B cell (primary cell): ENCODE results near the gene QKI. TPM values are rescaled to one million over a fixed set of nuclear protein-coding genes. Genes with fewer than 3 reads are reported as not detected.

Experiments used
- ATAC-seq: fragments of 200-7000 bp; cut with Tn5 transposase; one replicate; pipeline ENCODE4 v1.10.0; 2021; ENCODE audit warnings: low read depth, mild to moderate bottlenecking, moderate number of reproducible peaks, moderate library complexity
- CTCF ChIA-PET: fragments of 350-600 bp; sonication (Branson Sonifier 250); formaldehyde crosslinking; loops from one replicate; lab custom pipeline; 2021; ENCODE audit warnings: antibody characterized with exemption, inconsistent platforms; lab: Charles Lee
- POLR2A ChIA-PET: fragments of 350-600 bp; sonication (Branson Sonifier 250); formaldehyde crosslinking; loops from one replicate; lab custom pipeline; 2021; ENCODE audit warnings: antibody characterized with exemption; lab: Charles Lee
- DNase-seq: peaks from one replicate; pipeline ENCODE4 v3.0.0; 2013
- H2AFZ ChIP-seq: 2 replicates; pipeline ENCODE4 v1.6.1; 2012; ENCODE audit warnings: mild to moderate bottlenecking, low read depth, low read length; ENCODE audit not compliant: insufficient read depth, poor library complexity, severe bottlenecking
- H3K27ac ChIP-seq, 2 donors: 1 replicate in 1 of 2; 2 replicates in 1 of 2; pipeline ENCODE4 v1.5.1; 2012 to 2013; ENCODE audit warnings: low read length in 2 of 2, mild to moderate bottlenecking in 2 of 2, moderate library complexity in 1 of 2
- H3K27me3 ChIP-seq, 4 experiments: fragments of 200-600 bp in 1 of 4; sonication (generic) in 1 of 4; replicated peaks in 1 of 4; 1 replicate in 2 of 4; 2 replicates in 2 of 4; pipeline versions ENCODE4 v1.6.1 to v1.7.0; 2013 to 2016; ENCODE audit warnings: low read length in 3 of 4, mild to moderate bottlenecking in 2 of 4, mixed read lengths in 1 of 4, moderate library complexity in 1 of 4; ENCODE audit not compliant: insufficient read depth in 4 of 4, control insufficient read depth in 3 of 4; ENCODE audit errors: control extremely low read depth in 1 of 4
- H3K36me3 ChIP-seq, 2 experiments: replicated peaks in 1 of 2; 1 replicate in 1 of 2; 2 replicates in 1 of 2; pipeline versions ENCODE4 v1.6.1 to v1.7.1; 2013; ENCODE audit warnings: low read length in 1 of 2; ENCODE audit not compliant: insufficient read depth in 2 of 2, control insufficient read depth in 1 of 2; ENCODE audit errors: control extremely low read depth in 1 of 2, extremely low read depth in 1 of 2
- H3K4me1 ChIP-seq, 2 donors: fragments of 200-600 bp in 1 of 2; sonication (generic) in 1 of 2; 1 replicate in 1 of 2; 2 replicates in 1 of 2; pipeline versions ENCODE4 v1.5.1 to v1.6.1; 2013 to 2017; ENCODE audit warnings: low read length in 2 of 2; ENCODE audit not compliant: control insufficient read depth in 2 of 2, insufficient read depth in 2 of 2
- H3K4me2 ChIP-seq: replicated peaks from 2 replicates; pipeline ENCODE3; 2012; ENCODE audit warnings: mild to moderate bottlenecking, low read depth, low read length; ENCODE audit not compliant: poor library complexity, severe bottlenecking
- H3K4me3 ChIP-seq, 5 experiments: fragments of 200-600 bp in 1 of 5; sonication (generic) in 1 of 5; 1 replicate in 3 of 5; 2 replicates in 2 of 5; pipeline versions ENCODE4 v1.5.1 to v1.7.0; 2011 to 2016; ENCODE audit warnings: low read length in 4 of 5, mild to moderate bottlenecking in 4 of 5, low read depth in 2 of 5, control low read depth in 1 of 5, moderate library complexity in 1 of 5; ENCODE audit not compliant: insufficient read depth in 1 of 5; ENCODE audit errors: control extremely low read depth in 1 of 5, extremely low read depth in 1 of 5
- H3K79me2 ChIP-seq: fragments of 200-600 bp; sonication (generic); one replicate; pipeline ENCODE4 v1.6.0; 2016; ENCODE audit warnings: low read length; ENCODE audit not compliant: control insufficient read depth, insufficient read depth
- H3K9ac ChIP-seq: fragments of 200-600 bp; sonication (generic); 2 replicates; pipeline ENCODE4 v1.6.1; 2017; ENCODE audit warnings: mild to moderate bottlenecking, low read length, moderate library complexity
- H3K9me3 ChIP-seq, 3 donors: one replicate each; pipeline versions ENCODE4 v1.6.1 to v1.7.1; 2013; ENCODE audit warnings: low read length in 2 of 3; ENCODE audit not compliant: control insufficient read depth in 2 of 3, insufficient read depth in 1 of 3; ENCODE audit errors: control extremely low read depth in 1 of 3
- H4K20me1 ChIP-seq: 2 replicates; pipeline ENCODE4 v1.6.0; 2012; ENCODE audit warnings: mild to moderate bottlenecking, low read length; ENCODE audit not compliant: insufficient read depth, control insufficient read depth, poor library complexity, severe bottlenecking
- H3K27ac Mint-ChIP-seq: one replicate; pipeline ENCODE4 v1.8.0; 2021; ENCODE audit warnings: mixed read lengths
- H3K27me3 Mint-ChIP-seq: one replicate; pipeline ENCODE4 v1.8.0; 2021; ENCODE audit warnings: mixed read lengths
- H3K4me1 Mint-ChIP-seq: one replicate; pipeline ENCODE4 v1.8.0; 2021; ENCODE audit warnings: mixed read lengths
- H3K4me3 Mint-ChIP-seq: one replicate; pipeline ENCODE4 v1.8.0; 2021; ENCODE audit warnings: mixed read lengths
- H3K9me3 Mint-ChIP-seq: one replicate; pipeline ENCODE4 v1.8.0; 2022; ENCODE audit warnings: mixed read lengths; ENCODE audit not compliant: insufficient read depth
- EZH2 ChIP-seq: IDR thresholded peaks from 2 replicates; pipeline ENCODE4 v1.6.1; 2012; ENCODE audit warnings: borderline replicate concordance, low read depth, mild to moderate bottlenecking, moderate library complexity, low read length; ENCODE audit not compliant: insufficient read depth, poor library complexity, severe bottlenecking
- WGBS: methylation state at CpG from one replicate; pipeline ENCODE4 v1.1.5; 2013; ENCODE audit warnings: missing lambda C conversion rate; ENCODE audit not compliant: insufficient coverage; 5-methylcytosine and 5-hydroxymethylcytosine counted together
- intact Hi-C: fragments of 100-400 bp; cut with micrococcal nuclease; formaldehyde crosslinking; loops from one replicate; pipeline ENCODE4 v1.10.0; 2022
- polyA plus RNA-seq: library from polyadenylated mRNA; depleted of rRNA; stranded (reverse); fragments of >200 nt; gene quantifications from 2 replicates; pipeline ENCODE4 v1.2.3, GENCODE V29; 2012
- total RNA-seq, 2 donors: library from RNA; stranded (reverse); fragments of 120-200 nt in 1 of 2; gene quantifications; 1 replicate in 1 of 2; 2 replicates in 1 of 2; pipeline versions ENCODE4 v1.2.3 to v1.2.4, GENCODE V29; 2013 to 2022
- TF ChIP-seq, protein P1 (sequence below): fragments of 200-600 bp; IDR thresholded peaks from one replicate; pipeline ENCODE4 v1.8.0; 2022; ENCODE audit warnings: antibody characterized with exemption, mild to moderate bottlenecking

The QKI gene
- total and polyA plus RNA-seq, 2 donors (not counting 1 experiment from before 2014, with no cell fraction given): 38.8 to 79.5 TPM

DNA sequence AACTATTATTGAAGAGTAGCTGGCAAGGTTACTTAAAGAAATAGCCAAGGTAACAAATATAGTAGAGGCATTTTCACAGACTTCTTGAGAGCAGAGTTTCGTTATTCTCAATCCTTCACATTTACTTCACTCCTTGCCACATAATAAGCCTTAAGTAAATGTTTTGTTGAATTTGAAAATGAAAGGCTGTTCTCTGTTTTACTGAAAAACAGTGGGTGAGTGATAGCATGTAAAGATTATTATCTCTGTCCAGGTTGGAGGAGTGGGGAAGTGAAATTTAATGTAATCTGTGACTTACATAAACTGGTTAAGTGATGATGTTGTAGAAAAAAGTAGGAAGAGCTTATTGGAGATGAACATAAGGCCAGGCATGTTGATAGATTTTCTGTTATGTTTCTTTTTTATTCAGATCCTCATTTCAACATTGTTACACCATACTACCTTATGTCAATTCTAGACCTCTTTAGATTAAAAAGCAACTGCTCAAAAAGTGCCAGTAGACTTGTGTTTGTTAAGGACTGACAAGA, 55.0 kb downstream of the QKI start:
- no peaks in the 10 kb centered on the region for H3K4me1 ChIP-seq
- no peak overlapping the region for H3K4me3 ChIP-seq
- no peak for ATAC-seq
- H3K4me3 Mint-ChIP-seq: no peak overlapping the region
- H3K27me3 Mint-ChIP-seq: no peaks in the 10 kb centered on the region
- peaks cover 9% of the 10 kb centered on the region for H4K20me1 ChIP-seq
- H3K27me3 ChIP-seq: no peaks in the 10 kb centered on the region
- peaks cover 10% of the 10 kb centered on the region for H3K9me3 Mint-ChIP-seq
- no peak overlapping the region for H3K9ac ChIP-seq
- whole genome bisulfite sequencing: no CpG with 5 or more reads among the region's 1 CpG
- H3K4me1 Mint-ChIP-seq: peaks cover 20% of the 10 kb centered on the region
- no peak overlapping the region for H2AFZ ChIP-seq
- H3K27ac Mint-ChIP-seq: no peak overlapping the region
- POLR2A ChIA-PET: interaction anchor here (0.6 kb wide), 1 partner anchor 238 kb away, joined by 3 read pairs; no protein-coding TSS in a partner anchor
- no peak overlapping the region for H3K4me2 ChIP-seq
- CTCF ChIA-PET: interaction anchor here (0.8 kb wide), 1 partner anchor 487 kb away, joined by 3 read pairs; no protein-coding TSS in a partner anchor
- TF ChIP-seq EZH2: no peak
- TF ChIP-seq, protein P1, sequence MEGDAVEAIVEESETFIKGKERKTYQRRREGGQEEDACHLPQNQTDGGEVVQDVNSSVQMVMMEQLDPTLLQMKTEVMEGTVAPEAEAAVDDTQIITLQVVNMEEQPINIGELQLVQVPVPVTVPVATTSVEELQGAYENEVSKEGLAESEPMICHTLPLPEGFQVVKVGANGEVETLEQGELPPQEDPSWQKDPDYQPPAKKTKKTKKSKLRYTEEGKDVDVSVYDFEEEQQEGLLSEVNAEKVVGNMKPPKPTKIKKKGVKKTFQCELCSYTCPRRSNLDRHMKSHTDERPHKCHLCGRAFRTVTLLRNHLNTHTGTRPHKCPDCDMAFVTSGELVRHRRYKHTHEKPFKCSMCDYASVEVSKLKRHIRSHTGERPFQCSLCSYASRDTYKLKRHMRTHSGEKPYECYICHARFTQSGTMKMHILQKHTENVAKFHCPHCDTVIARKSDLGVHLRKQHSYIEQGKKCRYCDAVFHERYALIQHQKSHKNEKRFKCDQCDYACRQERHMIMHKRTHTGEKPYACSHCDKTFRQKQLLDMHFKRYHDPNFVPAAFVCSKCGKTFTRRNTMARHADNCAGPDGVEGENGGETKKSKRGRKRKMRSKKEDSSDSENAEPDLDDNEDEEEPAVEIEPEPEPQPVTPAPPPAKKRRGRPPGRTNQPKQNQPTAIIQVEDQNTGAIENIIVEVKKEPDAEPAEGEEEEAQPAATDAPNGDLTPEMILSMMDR: no peak
- peaks cover 0 to 3% of the 10 kb centered on the region in 2 experiments for H3K36me3 ChIP-seq
- intact Hi-C loops: no loop called here
- H3K9me3 ChIP-seq: peaks cover 1 to 14% (median 7%) of the 10 kb centered on the region in 3 donors
- no peak for DNase-seq
- no peak overlapping the region for H3K27ac ChIP-seq
- H3K79me2 ChIP-seq: peaks cover 68% of the 10 kb centered on the region

DNA sequence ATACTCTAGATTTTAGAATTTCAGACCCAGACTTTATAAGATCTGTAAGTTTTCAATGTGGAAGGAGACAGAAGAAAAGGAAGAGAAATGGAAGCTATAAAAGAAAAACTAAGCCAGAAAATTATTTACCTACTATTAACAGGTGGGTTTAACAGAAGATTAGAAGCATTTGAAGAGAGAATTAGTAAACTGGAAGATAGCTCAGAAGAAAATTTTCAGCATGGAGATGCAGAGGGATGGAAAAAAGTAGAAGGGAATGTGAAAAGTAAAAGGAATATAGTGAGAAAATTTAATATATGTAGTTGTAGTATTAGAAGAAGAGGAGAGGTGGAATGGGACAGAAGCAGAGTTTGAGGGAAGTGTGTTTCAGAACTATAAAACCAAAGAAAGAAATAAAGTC, 56.1 kb downstream of the QKI start:
- H3K9me3 ChIP-seq: peaks cover 1 to 14% (median 7%) of the 10 kb centered on the region in 3 donors
- ChIA-PET CTCF (no interaction called here), POLR2A (no interaction called here)
- no peak for ATAC-seq
- no peak for DNase-seq
- intact Hi-C loops: no loop called here
- no peak overlapping the region for H3K4me2 ChIP-seq
- H3K27ac ChIP-seq: no peak overlapping the region
- Mint-ChIP-seq H3K27ac (no peak overlapping the region), H3K4me3 (no peak overlapping the region), H3K27me3 (no peaks in the 10 kb centered on the region), H3K4me1 (peaks cover 15% of the 10 kb centered on the region), H3K9me3 (peaks cover 10% of the 10 kb centered on the region)
- no peaks in the 10 kb centered on the region for H3K4me1 ChIP-seq
- peaks cover 66% of the 10 kb centered on the region for H3K79me2 ChIP-seq
- H2AFZ ChIP-seq: no peak overlapping the region
- TF ChIP-seq, protein P1: no peak
- TF ChIP-seq EZH2: no peak
- H3K36me3 ChIP-seq: peaks cover 0 to 3% of the 10 kb centered on the region in 2 experiments
- no peak overlapping the region for H3K9ac ChIP-seq
- H4K20me1 ChIP-seq: peaks cover 9% of the 10 kb centered on the region
- H3K27me3 ChIP-seq: no peaks in the 10 kb centered on the region
- no peak overlapping the region for H3K4me3 ChIP-seq
